ENCODE measurements around the gene SPATA13.
"Not testable (repeated sequence)": the region's sequence is repeated elsewhere in the genome, so short reads cannot be mapped to it uniquely, and the experiment has no call there.

SPATA13 gene

DNA sequence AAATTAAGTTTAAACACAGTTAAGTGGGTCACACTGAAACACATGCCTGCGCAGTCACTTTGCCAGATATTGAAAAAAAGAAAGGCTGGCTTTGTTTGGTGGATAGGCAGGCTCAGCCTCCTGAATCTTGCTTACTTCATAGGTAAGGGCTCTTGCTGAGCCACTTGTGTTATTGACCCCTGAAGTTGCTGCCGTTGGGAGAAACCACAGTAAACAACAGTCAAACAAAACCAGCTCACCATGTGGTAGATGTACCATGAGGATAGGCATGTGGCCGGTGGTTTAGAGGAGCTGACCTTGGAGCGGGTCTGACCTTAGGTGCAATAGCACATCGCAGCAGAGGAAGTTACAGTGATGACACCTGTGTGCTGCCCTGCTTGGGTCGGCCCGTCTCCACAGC is 52.2 kb downstream of the SPATA13 start:
- peak overlapping the region; percentile 19 to 55 (median 20) for H3K27ac Mint-ChIP-seq
- H3K27me3 Mint-ChIP-seq (ENCODE audit: low read depth), result no peaks in the 10 kb centered on the region
- H3K36me3 Mint-ChIP-seq (ENCODE audit: low read depth), result peaks cover 3% of the 10 kb centered on the region
- peaks cover 38% of the 10 kb centered on the region for H3K4me1 Mint-ChIP-seq
- no peaks in the 10 kb centered on the region for H3K9me3 Mint-ChIP-seq
- TF ChIP-seq, protein P1, sequence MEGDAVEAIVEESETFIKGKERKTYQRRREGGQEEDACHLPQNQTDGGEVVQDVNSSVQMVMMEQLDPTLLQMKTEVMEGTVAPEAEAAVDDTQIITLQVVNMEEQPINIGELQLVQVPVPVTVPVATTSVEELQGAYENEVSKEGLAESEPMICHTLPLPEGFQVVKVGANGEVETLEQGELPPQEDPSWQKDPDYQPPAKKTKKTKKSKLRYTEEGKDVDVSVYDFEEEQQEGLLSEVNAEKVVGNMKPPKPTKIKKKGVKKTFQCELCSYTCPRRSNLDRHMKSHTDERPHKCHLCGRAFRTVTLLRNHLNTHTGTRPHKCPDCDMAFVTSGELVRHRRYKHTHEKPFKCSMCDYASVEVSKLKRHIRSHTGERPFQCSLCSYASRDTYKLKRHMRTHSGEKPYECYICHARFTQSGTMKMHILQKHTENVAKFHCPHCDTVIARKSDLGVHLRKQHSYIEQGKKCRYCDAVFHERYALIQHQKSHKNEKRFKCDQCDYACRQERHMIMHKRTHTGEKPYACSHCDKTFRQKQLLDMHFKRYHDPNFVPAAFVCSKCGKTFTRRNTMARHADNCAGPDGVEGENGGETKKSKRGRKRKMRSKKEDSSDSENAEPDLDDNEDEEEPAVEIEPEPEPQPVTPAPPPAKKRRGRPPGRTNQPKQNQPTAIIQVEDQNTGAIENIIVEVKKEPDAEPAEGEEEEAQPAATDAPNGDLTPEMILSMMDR (IDR thresholded peaks at IDR 0.05; ENCODE audit: unreplicated experiment in 3 of 3), result no peak
- H3K4me3 Mint-ChIP-seq, result no peak overlapping the region

DNA sequence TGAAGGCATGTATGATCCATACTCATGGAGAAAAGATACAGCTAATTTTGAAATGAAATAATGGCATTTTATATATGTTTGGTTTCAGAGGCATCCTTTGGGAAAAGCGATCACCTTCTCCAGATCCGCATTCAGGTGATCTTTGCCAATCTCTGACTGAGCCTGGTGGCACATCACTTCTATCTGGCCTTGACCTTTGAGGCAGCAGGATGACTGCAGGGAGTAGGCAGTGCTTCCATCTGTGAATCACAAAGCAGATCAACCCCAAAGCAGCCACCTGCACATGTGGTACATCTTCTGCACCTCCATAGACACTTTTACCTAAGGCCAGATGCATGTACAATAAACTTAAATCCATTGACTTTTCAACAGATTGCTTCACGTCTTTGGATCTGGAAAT is 53.4 kb downstream of the SPATA13 start:
- H3K36me3 Mint-ChIP-seq (ENCODE audit: low read depth), result peaks cover 3% of the 10 kb centered on the region
- peak overlapping the region in 2 of 3 experiments; percentile 51 to 72 for H3K27ac Mint-ChIP-seq
- no peaks in the 10 kb centered on the region for H3K27me3 Mint-ChIP-seq (ENCODE audit: low read depth)
- H3K4me3 Mint-ChIP-seq, result no peak overlapping the region
- H3K9me3 Mint-ChIP-seq, result no peaks in the 10 kb centered on the region
- peaks cover 38% of the 10 kb centered on the region for H3K4me1 Mint-ChIP-seq
- TF ChIP-seq, protein P1 (IDR thresholded peaks at IDR 0.05; ENCODE audit: unreplicated experiment in 3 of 3), result no peak

DNA sequence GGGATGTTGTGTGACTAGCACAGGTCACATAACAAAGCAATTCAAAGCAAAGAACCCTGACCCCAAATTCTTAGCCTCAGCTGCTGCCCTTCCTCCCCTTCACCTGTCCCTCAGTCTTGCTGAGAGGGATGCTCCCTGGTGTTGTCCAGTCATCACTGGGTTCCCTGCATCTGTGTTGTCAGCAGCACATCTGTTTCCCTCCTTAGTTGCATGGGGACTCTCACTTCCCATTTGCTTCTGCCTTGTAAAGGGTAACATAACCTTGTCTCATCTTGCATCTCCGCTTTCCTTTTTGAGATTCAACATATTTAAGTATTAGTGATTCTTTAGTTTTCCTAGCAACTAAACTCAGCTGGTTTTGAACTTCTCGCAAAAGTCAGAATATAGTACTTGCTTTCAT is 54.0 kb downstream of the SPATA13 start:
- H3K27ac Mint-ChIP-seq, result peak overlapping the region; percentile 72 to 93 (median 83)
- TF ChIP-seq, protein P1 (IDR thresholded peaks at IDR 0.05; ENCODE audit: unreplicated experiment in 3 of 3), result no peak
- no peak overlapping the region for H3K4me3 Mint-ChIP-seq
- no peaks in the 10 kb centered on the region for H3K9me3 Mint-ChIP-seq
- H3K27me3 Mint-ChIP-seq (ENCODE audit: low read depth), result no peaks in the 10 kb centered on the region
- peaks cover 41% of the 10 kb centered on the region for H3K4me1 Mint-ChIP-seq
- peaks cover 3% of the 10 kb centered on the region for H3K36me3 Mint-ChIP-seq (ENCODE audit: low read depth)

DNA sequence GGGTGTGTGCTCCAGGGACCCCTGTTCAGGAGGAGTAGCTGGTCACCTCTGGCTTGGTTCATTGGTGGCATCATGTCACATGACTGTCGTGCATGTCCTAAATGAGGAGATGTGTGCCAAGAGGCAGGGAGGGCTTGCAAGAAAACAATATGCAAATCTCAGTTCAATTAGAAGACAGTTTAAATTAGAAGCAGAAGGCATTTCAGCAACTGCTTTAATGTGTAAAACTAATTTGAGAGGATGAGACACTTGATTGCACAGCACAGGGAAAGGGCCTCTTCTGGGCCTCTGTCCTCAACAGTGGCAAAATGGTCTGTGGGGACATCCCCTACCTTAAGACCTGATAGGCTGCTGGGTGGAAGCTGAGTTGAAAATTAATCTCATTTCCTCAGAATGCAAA is 54.6 kb downstream of the SPATA13 start:
- Mint-ChIP-seq H3K9me3 (no peaks in the 10 kb centered on the region), H3K4me3 (no peak overlapping the region), H3K27ac (peak overlapping the region; percentile 72 to 93 (median 92))

DNA sequence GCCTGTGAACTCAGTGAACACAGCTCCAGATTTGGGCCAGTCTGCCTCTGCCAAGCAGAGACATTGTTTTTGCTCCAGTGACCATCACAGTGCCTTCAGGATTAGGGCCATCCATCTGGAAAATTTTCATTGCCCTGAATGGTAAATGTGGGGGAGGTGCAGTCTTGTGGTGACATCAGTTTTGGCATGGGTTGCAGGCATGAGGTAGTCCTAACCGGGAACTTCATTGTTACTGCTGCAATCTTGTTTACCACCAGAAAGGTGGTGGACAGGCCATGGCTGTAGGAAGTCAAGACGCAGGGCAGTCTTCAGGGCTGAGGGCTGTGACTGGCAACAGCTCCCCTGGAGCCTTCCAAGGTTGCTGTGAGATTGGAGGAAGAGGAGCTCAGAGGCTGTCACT is 55.2 kb downstream of the SPATA13 start:
- no peaks in the 10 kb centered on the region for H3K27me3 Mint-ChIP-seq (ENCODE audit: low read depth)
- no peaks in the 10 kb centered on the region for H3K9me3 Mint-ChIP-seq
- H3K4me1 Mint-ChIP-seq, result peaks cover 47% of the 10 kb centered on the region
- peaks cover 3% of the 10 kb centered on the region for H3K36me3 Mint-ChIP-seq (ENCODE audit: low read depth)
- TF ChIP-seq, protein P1 (IDR thresholded peaks at IDR 0.05; ENCODE audit: unreplicated experiment in 3 of 3), result no peak
- no peak overlapping the region for H3K4me3 Mint-ChIP-seq
- H3K27ac Mint-ChIP-seq, result peak overlapping the region; percentile 72 to 93 (median 92)

More for the DNA sequence above, 54.6 kb downstream of the SPATA13 start:
- Mint-ChIP-seq H3K27me3 (ENCODE audit: low read depth) (no peaks in the 10 kb centered on the region), H3K4me1 (peaks cover 45% of the 10 kb centered on the region), H3K36me3 (ENCODE audit: low read depth) (peaks cover 3% of the 10 kb centered on the region)
- TF ChIP-seq, protein P1 (IDR thresholded peaks at IDR 0.05; ENCODE audit: unreplicated experiment in 3 of 3), result no peak

DNA sequence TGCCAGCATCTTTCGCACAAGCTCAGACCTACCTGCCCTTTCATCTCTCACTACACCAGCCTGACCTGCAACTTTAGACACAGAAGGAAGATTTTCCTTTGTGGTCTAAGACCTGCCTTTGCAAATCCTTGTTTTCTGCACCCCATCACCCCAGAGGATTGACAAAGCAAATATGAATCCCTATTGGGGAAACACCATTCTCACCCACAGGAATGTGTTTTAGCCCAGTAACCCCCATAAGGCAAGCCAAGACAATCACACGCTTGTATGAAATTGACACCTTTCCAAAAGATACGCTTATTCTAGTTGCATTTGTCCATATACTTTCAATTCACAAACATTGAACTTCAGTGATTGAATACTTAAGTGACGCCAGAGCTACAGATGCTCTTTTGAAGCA is 55.7 kb downstream of the SPATA13 start:
- H3K9me3 Mint-ChIP-seq, result no peaks in the 10 kb centered on the region
- peak overlapping the region; percentile 72 to 93 (median 92) for H3K27ac Mint-ChIP-seq
- no peaks in the 10 kb centered on the region for H3K27me3 Mint-ChIP-seq (ENCODE audit: low read depth)
- TF ChIP-seq, protein P1 (IDR thresholded peaks at IDR 0.05; ENCODE audit: unreplicated experiment in 3 of 3), result no peak
- peaks cover 3% of the 10 kb centered on the region for H3K36me3 Mint-ChIP-seq (ENCODE audit: low read depth)
- peaks cover 52% of the 10 kb centered on the region for H3K4me1 Mint-ChIP-seq
- no peak overlapping the region for H3K4me3 Mint-ChIP-seq

DNA sequence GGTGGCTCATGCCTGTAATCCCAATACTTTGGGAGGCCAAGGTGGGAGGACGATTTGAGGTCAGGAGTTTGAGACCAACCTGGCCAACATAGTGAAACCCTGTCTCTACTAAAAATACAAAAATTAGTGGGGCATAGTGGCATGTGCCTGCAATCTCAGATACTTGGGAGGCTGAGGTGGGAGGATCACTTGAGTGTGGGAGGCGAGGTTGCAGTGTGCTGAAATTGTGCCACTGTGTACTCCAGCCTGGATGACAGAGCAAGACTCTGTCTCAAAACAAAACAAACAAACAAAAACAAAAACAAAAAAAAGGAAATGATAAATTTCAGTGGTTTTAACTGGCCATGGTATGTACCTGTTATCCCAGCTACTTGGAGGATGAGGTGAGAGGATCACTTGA is 56.3 kb downstream of the SPATA13 start:
- H3K36me3 Mint-ChIP-seq (ENCODE audit: low read depth); H3K9me3 Mint-ChIP-seq; H3K27me3 Mint-ChIP-seq (ENCODE audit: low read depth); H3K4me3 Mint-ChIP-seq: not testable (repeated sequence)
- Mint-ChIP-seq H3K4me1 (peaks cover 53% of the 10 kb centered on the region), H3K27ac (peak overlapping the region; percentile 72 to 93 (median 92))
